Renal cortex interstitium (tissue), 11 donors: ENCODE results near the gene IFT43. TPM values are rescaled to one million over a fixed set of nuclear protein-coding genes. Genes with fewer than 3 reads are reported as not detected.
A peak's percentile ranks its signal among the peaks of the same experiment; 100 is the strongest.

Experiments used
- DNase-seq, 11 donors: peaks; one replicate each; pipeline ENCODE4 v3.0.0-alpha.2; 2013; ENCODE audit warnings: low read depth in 9 of 11, low spot score in 4 of 11; ENCODE audit errors: extremely low read depth in 1 of 11
- polyA plus RNA-seq, 3 donors: library from polyadenylated mRNA; unstranded; fragments of 120-200 nt; gene quantifications; one replicate each; pipeline ENCODE4 v1.2.1, GENCODE V29; 2013; ENCODE audit not compliant: insufficient read length in 3 of 3

IFT43 gene
- polyA plus RNA-seq, 3 donors: 42.4 to 50.6 (median 46.4) TPM

GRCh38 chr14:76121089-76121748 is 135.7 kb downstream of the IFT43 start:
- DNase-seq: no peak

- DNase-seq: no peak
Observed at GRCh38 chr14:76123426-76124225, 138.1 kb downstream of the IFT43 start.

GRCh38 chr14:76125511-76125910 is 139.9 kb downstream of the IFT43 start:
- DNase-seq: peak in 1 of 11 donors; percentile 8

GRCh38 chr14:76126076-76126475 is 140.5 kb downstream of the IFT43 start:
- DNase-seq: no peak

GRCh38 chr14:76129851-76130576 is 144.5 kb downstream of the IFT43 start:
- no peak for DNase-seq

- DNase-seq: no peak
Observed at GRCh38 chr14:76131071-76131965, 145.8 kb downstream of the IFT43 start.

GRCh38 chr14:76133103-76133502 is 147.5 kb downstream of the IFT43 start:
- DNase-seq: peak in 7 of 11 donors; percentile 41 to 62 (median 57)

Other genes starting within 250 kb of the IFT43 start
- gene TGFB3, start 3.8 kb upstream of the IFT43 start, polyA plus RNA-seq: 10 to 100 TPM; 17.2 to 18.8 (median 17.6) TPM
- gene GPATCH2L, start 166.2 kb downstream of the IFT43 start, polyA plus RNA-seq: 10 to 100 TPM; 35.9 to 42.5 (median 38.3) TPM